ENCODE measurements around the gene KRT6C.
"Not testable (repeated sequence)": the region's sequence is repeated elsewhere in the genome, so short reads cannot be mapped to it uniquely, and the experiment has no call there.

The KRT6C gene

DNA sequence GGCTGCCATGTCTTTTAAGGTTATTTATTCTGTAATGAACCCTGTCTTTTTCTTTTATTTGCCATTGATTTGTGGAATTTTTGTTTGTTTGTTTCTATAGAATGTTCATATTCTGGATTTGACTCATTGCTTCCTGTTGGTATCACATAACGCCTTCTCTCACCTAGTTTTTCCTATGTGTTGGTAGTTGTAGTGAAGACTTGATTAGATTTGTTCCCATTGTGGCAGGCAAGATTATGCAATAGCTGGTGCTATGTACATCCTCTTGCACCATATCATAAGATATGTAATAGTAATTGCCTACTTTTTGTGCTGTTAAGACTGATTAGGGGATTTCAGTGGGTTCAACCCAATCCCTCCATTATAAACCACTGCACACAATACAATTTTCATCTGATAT, 17.8 kb downstream of the KRT6C start:
- DNase-seq (ENCODE audit: low read depth in 2 of 2) = no peak

DNA sequence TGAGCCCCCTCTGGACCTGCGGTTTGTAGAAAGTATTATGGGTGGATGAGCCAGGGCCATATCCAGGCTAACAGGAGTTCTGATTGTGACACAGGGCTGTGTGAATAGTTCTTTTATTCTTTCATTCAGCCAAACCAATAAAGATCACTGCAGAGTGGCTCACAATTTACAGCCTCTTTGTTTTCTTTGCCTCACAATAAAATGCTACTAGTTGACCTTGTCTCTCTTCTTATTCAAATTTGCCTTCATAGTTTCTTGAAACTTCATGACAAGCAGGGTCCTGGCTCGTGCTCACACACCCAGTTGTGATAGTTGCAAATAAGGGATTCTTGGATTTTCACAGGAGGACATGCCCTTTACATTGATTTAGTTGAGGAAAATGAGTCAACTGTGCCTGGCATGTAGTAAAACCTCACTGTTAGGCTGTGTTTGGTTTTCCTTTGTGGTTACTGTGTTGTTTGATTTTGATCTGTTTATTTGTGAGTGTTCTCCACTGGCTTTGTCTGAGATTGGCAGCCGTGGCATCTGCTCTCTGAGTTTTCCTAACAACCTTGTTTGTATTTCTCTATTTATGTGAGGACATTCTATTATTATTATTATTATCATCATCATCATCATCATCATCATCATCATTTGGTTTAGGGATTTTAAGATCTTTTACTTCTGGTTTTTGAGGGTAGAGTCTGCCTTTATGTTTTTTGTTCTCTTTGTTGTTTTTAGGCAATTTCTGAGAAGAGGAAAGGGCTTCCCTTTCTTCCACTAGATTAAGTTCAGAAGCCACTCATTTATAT, 19.0 kb downstream of the KRT6C start:
- no peak for DNase-seq (ENCODE audit: low read depth in 2 of 2)

DNA sequence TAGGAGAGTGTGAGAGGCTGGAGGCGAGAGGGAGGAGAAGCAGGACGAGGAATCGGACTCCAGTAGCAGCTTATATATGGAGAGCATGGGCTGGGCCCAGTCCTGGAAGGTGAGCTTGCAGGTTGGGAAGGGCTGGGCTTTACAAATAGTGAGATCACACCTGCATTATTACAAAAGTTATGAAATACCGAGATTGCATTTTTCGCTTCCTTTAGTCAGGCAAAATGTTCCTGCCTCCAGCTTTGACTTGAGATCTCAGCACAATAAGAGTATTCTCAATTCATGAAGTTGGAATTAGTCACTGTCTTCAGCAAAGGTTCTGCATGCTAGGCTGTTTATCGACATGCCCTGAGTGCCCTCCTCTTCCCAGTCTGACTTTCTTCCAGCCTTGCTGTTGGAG, 21.5 kb downstream of the KRT6C start, which contains the start of gene KRT6B:
KRT6B (minus strand) TSS at position 46 of the 400 bp plus-strand sequence. CDS start 68 bp downstream, outside the sequence.
- no peak for DNase-seq (ENCODE audit: low read depth in 2 of 2)

DNA sequence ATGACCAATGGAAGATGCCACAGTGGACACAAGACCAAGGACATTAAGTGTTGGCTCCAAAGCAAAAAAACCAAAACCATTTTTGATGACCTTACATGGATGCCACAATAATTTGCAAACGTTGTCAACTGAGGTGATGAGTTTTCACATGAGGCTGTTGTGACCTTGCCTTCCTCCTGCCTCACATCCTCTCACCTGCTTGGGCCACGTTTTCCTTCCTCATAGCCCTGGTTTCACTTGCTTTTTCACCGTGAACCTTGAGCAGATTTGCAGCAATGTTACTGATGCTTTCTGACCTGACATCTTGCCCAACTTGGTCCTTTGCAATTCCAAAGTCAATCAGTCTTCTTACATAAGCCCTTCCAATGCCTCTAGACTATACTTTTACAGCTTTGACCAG, 25.4 kb downstream of the KRT6C start:
- no peak for DNase-seq (ENCODE audit: low read depth in 2 of 2)

GRCh38 chr12:52447196-52447595, 26.4 kb downstream of the KRT6C start:
- DNase-seq (ENCODE audit: low read depth in 2 of 2) = not testable (repeated sequence)

- no peak for DNase-seq (ENCODE audit: low read depth in 2 of 2)
Observed at GRCh38 chr12:52446367-52447045, 27.1 kb downstream of the KRT6C start.

DNA sequence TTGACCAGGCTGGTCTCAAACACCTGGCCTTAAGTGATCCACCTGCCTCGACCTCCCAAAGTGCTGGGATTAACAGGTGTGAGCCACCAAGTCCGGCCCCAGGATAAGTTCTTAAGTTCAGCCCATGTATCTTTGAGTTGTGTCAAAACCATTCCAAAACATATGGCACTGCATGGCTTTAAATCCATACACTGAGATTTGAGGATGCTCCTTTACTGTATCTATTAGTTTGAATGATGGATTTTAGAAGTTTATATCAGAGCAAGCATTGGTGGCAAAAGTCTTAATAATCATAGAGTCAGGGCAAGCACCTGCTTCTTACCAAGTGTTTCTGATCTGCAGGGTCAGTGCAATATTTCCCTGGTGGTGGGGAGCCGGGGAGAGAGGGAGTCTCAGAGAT, 27.7 kb downstream of the KRT6C start:
- DNase-seq (ENCODE audit: low read depth in 2 of 2) = no peak

DNA sequence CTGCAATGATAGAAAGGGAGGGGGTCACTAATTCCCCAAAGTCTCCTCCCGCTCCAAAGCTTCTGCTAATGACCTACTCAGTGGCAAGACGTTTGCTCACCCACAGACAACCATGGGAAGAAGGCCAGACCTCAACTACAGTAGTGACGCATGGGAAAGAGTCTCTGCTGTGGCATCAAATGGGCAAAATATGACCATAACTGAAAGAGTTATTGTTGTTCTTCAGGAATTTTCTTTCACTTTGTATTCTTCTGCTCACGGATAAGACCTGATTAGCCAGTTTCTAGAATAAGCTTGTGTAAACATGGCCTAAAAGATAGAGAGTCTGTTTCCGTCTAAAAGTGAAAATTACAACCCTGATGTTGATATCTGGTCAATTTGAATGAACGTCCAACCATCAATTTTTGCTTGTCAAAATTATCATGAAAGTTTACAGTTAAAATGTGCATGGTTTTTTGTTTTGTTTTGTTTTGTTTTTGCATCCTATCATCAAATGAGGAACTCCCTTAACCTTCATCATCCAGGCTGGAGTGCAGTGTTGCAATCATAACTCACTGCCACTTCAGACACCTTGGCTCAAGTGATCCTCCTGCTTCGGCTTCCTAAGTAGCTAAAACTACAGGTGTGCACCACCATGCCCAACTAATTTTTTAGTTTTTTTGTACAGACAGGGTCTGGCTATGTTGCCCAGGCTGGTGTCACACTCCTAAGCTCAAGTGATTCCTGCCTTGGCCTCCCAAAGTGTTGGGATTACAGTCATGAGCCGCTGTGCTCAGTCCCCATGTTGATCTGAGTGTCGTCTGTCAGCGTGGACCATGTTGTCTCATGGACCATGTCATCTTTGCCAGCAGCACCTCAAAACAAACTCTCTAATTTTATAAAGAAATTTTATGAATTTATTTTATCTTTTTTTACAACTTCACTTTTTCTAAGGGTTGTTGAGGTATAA, 28.7 kb downstream of the KRT6C start:
- DNase-seq (ENCODE audit: low read depth in 2 of 2) = no peak

DNA sequence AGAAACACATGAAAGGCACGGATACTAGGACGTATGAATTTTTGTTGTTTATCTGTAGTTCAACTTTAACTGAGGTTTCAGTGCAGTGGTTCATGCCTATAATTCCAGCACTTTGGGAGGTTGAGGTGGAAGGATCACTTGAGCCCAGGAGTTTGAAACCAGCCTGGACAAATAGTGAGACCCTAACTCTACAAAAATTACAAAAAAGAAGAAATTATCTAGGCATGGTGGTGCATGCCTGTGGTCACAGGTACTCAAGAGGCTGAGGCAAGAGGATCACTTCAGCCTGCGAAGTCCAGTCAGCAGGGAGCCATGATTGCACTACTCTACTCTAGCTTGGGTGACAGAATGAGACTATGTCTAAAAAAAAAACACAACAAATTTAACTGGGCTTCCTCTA, 29.6 kb downstream of the KRT6C start:
- DNase-seq (ENCODE audit: low read depth in 2 of 2) = no peak

DNA sequence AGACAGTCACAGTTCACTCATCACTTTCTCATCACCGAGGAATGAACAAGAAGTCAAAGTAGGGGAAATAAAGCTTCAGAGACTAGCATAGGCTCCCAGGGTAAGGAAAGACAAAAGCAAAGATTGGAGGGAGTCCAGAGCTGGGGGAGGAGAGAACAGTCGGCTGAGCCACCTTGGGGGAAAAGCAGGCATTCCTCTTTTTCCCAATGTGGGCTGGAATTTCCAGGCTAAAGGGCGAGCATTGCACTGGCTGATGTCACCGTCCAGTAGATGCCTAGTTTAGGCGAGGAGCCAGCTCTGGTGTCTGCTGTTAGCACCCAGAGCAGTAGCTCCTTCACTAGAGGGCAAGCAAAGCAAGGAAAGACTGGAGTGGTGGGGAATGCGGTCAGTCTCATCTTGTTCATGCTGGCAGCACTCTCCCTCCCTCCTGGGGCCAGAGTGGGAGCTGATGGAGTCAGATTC, 31.0 kb downstream of the KRT6C start:
- no peak for DNase-seq (ENCODE audit: low read depth in 2 of 2)

GRCh38 chr12:52441320-52441911, 32.2 kb downstream of the KRT6C start:
- DNase-seq (ENCODE audit: low read depth in 2 of 2) = no peak

- DNase-seq (ENCODE audit: low read depth in 2 of 2) = no peak
Observed at GRCh38 chr12:52440821-52441319, 32.7 kb downstream of the KRT6C start.

DNA sequence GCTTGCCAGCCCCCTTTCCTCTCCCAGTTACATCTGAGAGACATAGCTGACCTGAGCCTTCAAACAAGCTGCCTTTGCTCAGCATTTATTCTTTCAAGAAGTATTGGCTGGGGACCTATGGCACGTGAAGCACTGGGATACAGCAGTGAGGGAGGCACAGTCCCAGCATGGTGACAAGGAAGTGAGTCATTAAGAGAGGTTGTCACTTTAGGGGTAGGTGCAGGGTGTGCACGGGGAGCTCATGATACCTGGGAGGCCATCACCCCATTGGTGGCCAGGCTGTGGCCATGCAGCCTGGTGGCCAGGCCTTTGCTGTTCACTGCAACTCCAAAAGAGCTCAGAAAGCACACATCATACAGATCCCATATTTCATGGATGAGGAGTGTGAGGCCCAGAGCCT, 33.8 kb downstream of the KRT6C start:
- DNase-seq (ENCODE audit: low read depth in 2 of 2) = no peak

- no peak for DNase-seq (ENCODE audit: low read depth in 2 of 2)
Observed at GRCh38 chr12:52439420-52439819, 34.2 kb downstream of the KRT6C start.

DNA sequence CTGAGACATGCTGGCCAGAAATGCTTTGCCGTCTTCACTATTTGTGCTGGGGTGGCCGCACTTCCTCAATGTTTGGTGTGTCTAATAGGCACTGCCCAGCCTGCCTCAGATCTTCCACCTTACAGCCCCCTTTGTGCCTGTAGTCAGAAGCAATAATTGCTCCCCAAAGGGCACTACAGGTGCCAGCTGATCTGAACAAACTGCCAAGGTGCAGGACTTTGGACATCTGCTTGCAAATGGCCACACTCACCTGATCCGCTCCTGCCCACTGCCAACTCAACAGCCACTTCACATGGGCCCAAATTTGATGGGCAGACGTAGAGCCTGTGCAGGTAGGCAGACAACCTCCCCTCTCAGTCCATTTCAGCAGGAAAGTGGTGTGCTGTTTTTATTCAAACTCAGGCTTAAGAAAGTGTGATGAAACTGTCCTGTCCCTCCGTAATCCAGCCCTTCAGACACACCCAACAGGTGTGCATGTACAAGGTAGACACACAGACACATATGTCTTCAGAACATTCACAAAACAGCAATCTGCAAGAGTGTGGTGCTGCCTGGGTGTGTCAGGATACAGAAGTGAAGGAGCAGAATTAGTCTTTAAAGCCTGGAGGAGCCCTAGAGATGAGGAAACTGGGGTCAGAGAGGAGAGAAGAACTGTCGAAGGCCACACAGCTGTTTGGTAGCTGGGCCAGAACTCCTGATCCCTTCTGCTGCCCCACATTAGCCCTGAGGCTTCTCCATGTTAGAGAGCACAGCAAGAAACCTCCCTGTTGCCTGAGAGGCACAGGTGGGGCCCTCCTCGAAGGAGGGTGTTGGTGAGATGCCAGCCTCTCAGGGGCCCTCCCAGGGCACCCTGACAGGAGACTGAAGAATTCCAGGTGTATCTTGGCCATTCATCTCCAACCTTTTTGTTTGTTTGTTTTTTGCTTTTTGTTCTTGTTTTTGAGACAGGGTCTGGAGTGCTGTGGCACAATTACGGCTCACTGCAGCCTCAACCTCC, 35.0 kb downstream of the KRT6C start:
- DNase-seq (ENCODE audit: low read depth in 2 of 2) = no peak

GRCh38 chr12:52437508-52437907, 36.1 kb downstream of the KRT6C start:
- no peak for DNase-seq (ENCODE audit: low read depth in 2 of 2)

DNA sequence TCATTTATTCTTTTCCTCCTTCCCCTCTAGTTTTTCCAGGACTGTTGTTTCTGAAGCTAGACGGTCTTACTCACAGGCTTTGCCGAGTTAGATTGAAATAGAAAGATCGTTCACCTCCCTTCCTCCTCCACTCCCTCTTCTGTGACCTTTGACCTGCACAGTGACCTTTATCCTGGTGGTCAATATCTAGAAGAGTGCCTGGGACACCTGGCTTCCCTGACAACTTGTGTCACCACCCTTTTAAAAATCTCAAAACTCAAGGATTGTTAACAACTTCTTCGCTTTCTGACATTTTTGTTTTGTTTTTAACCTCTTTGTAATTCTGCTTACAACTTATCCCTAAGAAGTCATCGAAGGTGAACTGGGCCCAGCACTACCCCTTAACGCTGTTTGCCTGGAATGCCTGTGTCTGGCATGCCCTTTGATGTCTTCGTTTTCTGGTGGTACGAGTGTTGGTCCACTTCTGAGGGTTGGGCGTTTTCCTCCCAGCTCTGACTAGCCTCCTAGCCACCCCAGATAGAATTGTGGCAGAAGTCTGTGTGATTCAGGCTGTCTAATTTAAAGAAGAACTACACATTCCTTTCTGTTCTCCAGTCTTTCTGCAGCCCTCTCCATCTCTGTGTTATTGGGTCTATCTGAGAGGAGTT, 36.7 kb downstream of the KRT6C start:
- no peak for DNase-seq (ENCODE audit: low read depth in 2 of 2)

DNA sequence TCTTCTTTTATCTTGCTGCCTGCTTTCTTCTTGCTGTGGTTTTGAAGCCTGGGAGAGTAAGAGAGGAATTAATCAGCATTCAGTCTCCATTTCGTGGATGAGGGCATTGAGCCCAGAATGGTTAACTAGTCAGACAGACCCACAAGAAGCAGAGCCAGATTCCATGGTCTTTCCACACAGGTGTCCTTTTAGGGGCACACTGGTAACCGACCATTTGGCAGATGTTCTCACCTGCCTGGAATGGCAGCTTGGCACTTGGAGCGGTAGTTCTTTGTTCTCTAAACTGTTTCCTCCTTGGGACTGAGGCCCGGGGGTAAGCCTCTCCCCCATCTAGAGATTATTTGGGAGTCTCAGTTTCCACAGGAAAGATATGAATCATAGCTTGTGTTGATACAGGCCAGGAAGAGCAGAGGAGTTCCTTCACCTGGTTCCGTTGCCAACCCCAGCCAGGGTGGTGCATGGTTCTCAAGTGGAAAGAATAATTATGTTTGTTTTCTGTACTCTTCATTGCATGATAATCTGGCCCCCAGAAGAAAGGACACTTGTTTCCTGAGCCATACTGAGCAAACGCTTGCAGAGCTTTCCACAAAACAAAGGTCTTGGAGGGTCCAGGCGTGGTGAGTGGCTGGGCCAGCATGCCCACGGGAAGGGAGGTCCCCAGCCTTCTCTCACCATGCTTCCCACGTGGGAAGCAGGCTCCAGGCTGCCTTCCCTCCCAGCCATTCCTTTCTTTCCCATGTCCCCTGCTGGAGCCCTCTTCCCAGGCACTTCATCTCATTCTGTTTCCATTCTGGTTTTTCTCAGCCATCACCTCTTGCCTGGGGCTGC, 37.4 kb downstream of the KRT6C start:
- no peak for DNase-seq (ENCODE audit: low read depth in 2 of 2)

- no peak for DNase-seq (ENCODE audit: low read depth in 2 of 2)
Observed at GRCh38 chr12:52435659-52435999, 38.0 kb downstream of the KRT6C start.
